ENCODE results near the gene SDHB. TPM values are rescaled to one million over a fixed set of nuclear protein-coding genes. Genes with fewer than 3 reads are reported as not detected.

SDHB gene
- total RNA-seq, 2 donors from 2014 or later: 185 to 240 TPM

DNA sequence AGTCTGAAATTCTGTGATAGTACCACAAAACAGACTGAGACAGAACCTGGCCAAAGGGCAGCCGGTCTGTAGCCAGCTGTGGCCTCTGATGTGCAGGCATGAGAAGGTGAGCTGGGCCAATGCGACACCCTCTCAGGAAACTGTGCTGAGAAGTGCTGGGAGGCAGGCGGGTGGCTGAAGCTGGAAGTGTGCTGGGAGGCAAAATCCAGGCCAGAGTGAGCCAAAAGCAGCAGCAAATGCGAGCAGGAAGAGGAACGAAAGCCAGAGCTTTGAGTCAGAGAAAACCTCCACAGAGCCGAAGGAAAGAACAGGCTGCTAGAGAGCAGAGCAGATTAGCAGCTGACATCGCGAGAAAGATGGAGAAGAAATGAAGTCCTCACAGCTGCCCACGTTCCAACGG is 31.9 kb downstream of the SDHB start:
- ATAC-seq (no peak), DNase-seq (no peak)
- intact Hi-C loops (cut with DNase I, micrococcal nuclease): no loop called here

- DNase-seq (no peak), ATAC-seq (no peak)
- intact Hi-C loops (cut with DNase I, micrococcal nuclease): no loop called here
Measured at GRCh38 chr1:17020502-17020901, 33.3 kb downstream of the SDHB start.

- DNase-seq (no peak), ATAC-seq (no peak)
- intact Hi-C loops (cut with DNase I, micrococcal nuclease): no loop called here
Measured at GRCh38 chr1:17018849-17019248, 35.0 kb downstream of the SDHB start.

- intact Hi-C loops (cut with DNase I, micrococcal nuclease): no loop called here
- ATAC-seq (no peak), DNase-seq (no peak)
Measured at GRCh38 chr1:17017435-17017834, 36.4 kb downstream of the SDHB start.

- ATAC-seq (no peak), DNase-seq (no peak)
- intact Hi-C loops (cut with DNase I, micrococcal nuclease): no loop called here
Measured at GRCh38 chr1:17016317-17016661, 37.5 kb downstream of the SDHB start.

GRCh38 chr1:17014671-17015567 is 38.9 kb downstream of the SDHB start:
- DNase-seq: no peak
- ATAC-seq: no peak
- intact Hi-C loops (cut with DNase I, micrococcal nuclease): no loop called here

- DNase-seq (peak in 1 of 2 donors; percentile 16), ATAC-seq (no peak)
- intact Hi-C loops (cut with DNase I, micrococcal nuclease): no loop called here
Measured at GRCh38 chr1:17013491-17014320, 40.1 kb downstream of the SDHB start.

GRCh38 chr1:17012775-17013490 is 40.9 kb downstream of the SDHB start:
- DNase-seq: no peak
- intact Hi-C loops (cut with DNase I, micrococcal nuclease): no loop called here
- no peak for ATAC-seq

DNA sequence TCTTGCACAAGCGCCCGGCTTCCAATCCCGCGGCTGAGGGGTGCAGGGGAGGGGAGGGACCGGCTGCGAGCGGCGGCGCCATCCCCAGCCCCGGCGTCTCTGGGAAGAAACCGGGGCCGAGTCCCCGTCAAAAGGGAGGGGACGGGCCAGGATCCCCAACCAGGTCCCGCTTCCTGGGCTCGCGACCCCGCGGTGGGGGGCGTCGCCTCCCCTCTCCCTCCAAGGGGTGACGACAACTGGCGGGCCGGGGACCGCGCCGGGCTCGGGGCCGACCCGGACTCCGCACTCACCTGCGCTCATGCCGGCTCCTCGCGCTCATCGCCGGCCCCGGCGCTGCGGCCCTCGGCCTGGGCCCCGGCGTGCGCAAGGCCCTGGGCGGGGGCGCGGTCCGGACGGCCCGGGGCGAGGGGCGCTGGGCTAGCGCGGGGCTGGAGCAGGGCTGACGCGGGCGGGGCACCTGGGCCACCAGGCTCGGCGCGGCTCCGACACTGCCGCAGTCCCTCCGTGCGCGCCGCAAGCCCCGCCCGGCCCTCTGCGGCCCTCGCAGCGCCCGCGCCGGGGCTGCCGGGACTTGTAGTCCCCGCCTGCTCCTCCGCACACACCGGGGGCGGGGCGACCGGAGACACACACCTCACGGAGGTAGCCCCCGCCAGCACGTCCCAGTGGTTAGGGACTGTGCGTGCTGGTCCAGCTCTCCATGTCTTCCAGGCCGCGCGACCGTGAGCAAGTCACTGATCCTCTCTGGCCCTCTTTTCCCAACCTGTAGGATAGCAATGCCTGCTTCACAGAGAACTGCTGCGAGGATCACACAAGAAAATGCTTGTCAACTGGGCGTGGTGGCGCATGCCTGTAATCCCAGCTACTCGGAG is 42.2 kb downstream of the SDHB start, which contains the start of gene ATP13A2:
Gene ATP13A2, minus strand, starts transcription at position 490 of the 869 bp plus-strand sequence. Its CDS starts 190 bp downstream, at position 300.
- ATAC-seq: peak; percentile 94
- intact Hi-C loops (cut with DNase I, micrococcal nuclease): no loop called here
- DNase-seq: peak; percentile 75 to 89

DNA sequence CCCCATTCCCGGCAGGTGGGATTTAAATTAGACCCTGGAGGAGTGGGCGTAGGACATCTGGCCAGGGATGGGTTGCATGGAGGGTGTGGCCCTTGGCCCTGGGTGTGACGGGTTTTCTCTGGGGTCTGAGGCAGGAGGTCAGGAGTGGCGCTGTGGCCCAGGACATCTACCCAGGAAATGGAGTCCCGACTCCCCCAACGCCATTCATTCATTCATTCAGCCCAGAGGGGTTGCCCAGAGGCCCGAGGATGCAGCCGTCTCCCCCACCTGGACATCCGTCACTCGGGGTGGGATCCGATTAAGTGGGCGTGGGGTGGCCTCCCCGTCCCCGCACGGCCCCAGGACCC is 42.8 kb downstream of the SDHB start:
- DNase-seq (no peak), ATAC-seq (no peak)
- intact Hi-C loops (cut with DNase I, micrococcal nuclease): no loop called here

DNA sequence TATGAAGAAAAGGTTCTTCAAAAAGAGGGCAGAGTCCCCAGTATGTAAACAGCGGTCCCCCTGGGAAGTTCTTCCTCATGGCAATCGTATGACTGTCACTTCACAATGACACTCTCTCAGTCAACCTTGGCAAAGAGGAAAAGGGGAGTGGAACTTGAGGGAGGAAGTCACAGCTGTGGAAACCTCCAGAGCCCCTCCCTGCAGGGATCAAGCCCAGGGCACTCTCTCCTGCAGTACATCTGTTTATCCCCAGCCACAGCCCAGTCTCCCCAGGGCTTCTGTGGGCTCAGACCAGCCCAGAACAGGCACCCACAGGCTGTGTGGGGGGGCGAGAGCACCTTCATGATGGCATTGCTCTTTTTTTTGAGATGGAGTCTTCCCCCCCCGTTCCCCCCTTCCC is 44.1 kb downstream of the SDHB start:
- peak; percentile 28 to 56 for DNase-seq
- ATAC-seq: peak; percentile 55
- intact Hi-C loops (cut with DNase I, micrococcal nuclease): no loop called here

- DNase-seq (no peak), ATAC-seq (no peak)
- intact Hi-C loops (cut with DNase I, micrococcal nuclease): no loop called here
Measured at GRCh38 chr1:17008208-17008855, 45.5 kb downstream of the SDHB start.

DNA sequence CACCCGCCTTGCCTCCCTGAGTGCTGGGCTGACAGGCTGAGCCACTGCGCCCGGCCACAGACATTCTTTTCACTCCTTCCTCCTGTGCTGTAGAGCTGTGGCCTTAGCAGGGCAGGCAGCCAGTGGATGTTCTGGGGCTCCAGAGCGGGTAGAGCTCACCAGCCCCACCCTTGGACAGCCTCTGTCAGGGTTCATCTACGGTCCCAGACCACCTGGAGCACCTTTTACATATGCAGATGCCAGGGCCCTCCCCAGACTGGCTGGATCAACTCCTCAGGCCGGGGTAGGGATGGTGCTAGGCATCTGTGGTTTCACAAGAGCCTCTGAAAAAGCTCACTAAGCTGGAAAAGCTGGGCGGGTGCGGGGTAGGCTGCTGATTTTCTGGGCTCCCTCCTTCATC is 46.7 kb downstream of the SDHB start:
- intact Hi-C loops (cut with DNase I, micrococcal nuclease): no loop called here
- ATAC-seq (no peak), DNase-seq (no peak)

GRCh38 chr1:17005365-17005740 is 48.5 kb downstream of the SDHB start:
- intact Hi-C loops (cut with DNase I, micrococcal nuclease): no loop called here
- no peak for DNase-seq
- ATAC-seq: no peak

DNA sequence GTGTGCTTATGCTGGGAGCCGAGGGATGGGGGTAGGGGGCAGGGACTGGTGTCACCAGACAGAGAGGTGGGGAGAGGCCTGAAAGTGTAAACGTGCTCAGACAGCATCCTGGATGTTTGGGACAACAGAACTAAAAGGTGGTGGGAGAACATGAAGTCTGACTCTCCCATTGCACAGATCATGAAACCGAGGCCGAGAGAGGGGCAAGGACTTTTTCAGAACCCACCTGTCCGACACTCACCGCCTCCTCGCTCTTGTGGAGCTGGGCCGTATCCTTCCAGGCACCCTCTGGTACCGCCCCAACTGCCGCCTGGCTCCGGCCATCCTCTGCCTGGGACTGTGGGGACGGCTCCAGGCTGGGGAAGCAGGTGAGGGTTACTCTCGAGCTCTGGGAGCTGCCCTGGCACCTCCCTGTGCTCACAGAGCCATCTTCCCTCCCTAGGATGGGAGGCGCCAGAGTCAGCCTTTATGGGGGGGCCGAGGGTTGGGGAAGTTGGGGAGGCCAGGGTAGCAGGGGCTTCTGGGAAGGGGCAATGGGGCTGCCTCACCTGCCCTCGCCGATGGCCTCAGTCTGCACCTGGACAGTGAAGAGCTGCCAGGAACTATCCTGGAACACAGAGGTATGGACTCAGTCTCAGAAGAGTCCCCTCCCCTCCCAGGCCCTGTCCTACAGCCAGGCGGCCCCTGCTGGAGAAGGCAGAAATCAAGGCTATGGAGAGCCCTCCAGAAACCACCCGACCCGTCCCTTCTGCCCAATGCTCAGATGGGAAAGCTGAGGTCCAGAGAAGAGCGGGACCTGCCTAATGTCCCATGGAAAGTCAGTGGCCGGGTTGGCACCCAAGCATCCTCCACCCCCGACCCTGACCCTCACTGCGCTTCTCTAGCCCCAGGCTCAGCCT is 49.1 kb downstream of the SDHB start:
- ATAC-seq: no peak
- intact Hi-C loops (cut with DNase I, micrococcal nuclease): no loop called here

GRCh38 chr1:17002524-17002902 is 51.3 kb downstream of the SDHB start:
- intact Hi-C loops (cut with DNase I, micrococcal nuclease): no loop called here
- no peak for ATAC-seq
- no peak for DNase-seq

More for the DNA sequence above, 49.1 kb downstream of the SDHB start:
- no peak for DNase-seq

Measured in left colon (tissue), 2 donors.